ENCODE measurements around the gene SNX20.

Gene SNX20

GRCh38 chr16:50664270-50664669 is 16.8 kb downstream of the SNX20 start:
- DNase-seq, result peak in 1 of 58 donors; percentile 5

DNA sequence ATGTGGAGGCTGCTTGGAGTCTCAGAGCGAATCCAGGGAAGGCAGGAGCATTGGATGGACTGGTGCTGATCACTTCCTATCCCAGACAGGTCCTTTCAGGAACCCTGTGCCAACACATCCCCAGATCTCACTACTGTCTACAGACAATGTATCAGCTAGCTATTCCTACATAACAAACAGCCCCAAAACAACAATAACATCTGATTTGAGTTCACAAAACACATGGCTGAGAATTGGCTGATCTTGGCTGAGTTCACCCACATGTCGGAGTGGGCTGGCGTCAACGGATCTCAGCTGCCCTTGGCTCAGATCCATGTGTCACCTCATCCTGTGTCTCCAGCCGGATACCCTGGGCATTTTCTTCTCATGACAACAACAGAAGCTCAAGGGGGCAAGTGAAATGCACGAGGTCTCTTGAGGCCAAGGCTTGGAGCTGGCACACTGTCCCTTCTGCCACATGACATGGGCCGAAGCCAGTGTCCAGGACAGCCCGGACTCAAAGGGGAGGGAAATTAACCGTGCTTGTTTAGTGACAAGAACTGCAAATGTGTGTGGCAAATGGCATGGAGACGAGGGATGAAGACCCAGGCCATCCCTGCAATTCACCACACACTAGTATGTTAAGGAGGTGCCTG is 18.7 kb downstream of the SNX20 start:
- no peak for DNase-seq

DNA sequence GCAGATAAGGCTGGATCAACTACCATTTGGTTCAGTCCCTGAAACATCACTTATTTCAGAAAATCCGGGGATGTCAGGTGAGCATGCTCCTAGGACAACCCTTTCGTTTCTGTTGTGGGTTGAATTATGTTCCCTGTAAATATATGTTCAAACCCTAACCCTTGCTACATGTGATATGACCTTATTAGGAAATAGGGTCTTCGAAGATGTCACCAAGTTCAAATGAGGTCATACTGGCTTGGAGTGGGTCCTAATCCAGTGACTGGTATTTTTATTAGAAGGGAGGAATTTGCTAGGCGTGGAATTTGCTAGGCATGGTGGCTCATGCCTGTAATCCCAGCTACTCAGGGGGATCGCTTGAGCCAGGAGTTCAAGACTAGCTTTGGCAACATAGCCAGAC is 21.3 kb downstream of the SNX20 start:
- DNase-seq, result no peak

- DNase-seq, result no peak
These were observed 23.9 kb downstream of the SNX20 start for GRCh38 chr16:50657241-50657640.

GRCh38 chr16:50655558-50656055 is 25.5 kb downstream of the SNX20 start:
- DNase-seq, result no peak

DNA sequence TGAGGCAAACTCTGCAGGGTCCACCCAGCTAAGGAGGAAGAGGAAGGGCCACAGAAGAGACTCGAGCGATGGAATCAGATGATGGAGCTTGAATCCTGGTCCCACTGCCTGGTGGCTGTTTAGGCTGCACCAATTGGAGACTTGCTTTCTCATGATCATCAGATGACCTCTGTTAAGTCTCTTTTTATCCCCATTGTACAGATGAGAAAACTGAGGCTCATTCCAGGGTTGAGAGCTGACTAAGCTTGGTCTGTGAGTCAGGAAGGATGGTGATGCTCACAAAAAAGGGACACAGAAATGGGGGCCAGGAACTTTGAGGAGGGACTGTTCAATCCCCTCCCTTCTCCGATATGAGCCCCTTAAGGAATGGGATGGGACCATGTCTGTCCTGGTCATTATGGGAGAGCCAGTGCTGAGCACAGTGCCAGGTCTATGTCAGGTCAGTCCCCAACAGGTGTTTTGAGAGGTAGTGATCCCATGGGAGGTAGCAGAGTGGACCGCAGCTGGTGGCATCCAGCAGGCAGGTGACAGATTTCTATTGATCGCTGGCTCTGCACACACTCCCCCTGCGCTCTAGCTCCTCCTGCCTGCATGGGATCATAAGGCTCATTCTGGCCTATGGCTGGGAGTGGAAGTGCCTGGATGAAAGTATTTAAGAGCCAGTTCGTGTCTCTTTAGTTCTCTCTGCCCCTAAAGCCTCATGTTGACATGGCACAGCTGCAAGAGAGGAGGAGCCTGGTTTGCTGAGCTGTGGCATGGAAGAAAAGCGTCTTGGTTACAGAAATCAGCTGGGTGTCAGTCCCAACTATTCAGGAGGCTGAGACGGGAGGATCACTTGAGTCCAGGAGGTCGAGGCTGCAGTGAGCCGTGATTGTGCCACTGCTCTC is 27.2 kb downstream of the SNX20 start:
- no peak for DNase-seq

GRCh38 chr16:50652836-50653425 is 28.2 kb downstream of the SNX20 start:
- no peak for DNase-seq

GRCh38 chr16:50651835-50652438 is 29.2 kb downstream of the SNX20 start:
- DNase-seq, result no peak

GRCh38 chr16:50646345-50646744 is 34.8 kb downstream of the SNX20 start:
- no peak for DNase-seq

- no peak for DNase-seq
These were observed 35.4 kb downstream of the SNX20 start for GRCh38 chr16:50645563-50646220.

- peak in 27 of 58 donors; percentile 2 to 43 (median 11) for DNase-seq
These were observed 36.4 kb downstream of the SNX20 start for GRCh38 chr16:50644729-50645128.

- DNase-seq, result no peak
These were observed 36.9 kb downstream of the SNX20 start for GRCh38 chr16:50644245-50644644.

DNA sequence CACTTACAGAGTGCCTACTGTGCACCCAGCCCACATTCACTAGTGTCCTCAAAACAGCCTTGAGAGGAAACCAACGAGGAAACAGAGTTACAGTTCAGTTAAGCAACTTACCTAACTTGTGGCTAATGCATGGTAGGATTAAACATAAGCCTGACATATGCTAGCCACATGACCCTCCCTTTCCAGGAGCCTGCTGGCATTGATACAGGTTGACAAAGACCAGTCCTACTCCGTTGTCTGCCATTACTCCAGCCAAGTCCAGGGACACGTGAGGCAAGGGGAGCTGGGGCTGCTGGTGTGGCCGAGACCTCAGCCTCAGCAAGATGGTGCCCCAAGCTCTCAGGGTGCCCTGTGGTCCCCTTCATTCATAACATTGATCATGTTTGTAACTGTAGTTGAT is 37.9 kb downstream of the SNX20 start:
- DNase-seq, result no peak

DNA sequence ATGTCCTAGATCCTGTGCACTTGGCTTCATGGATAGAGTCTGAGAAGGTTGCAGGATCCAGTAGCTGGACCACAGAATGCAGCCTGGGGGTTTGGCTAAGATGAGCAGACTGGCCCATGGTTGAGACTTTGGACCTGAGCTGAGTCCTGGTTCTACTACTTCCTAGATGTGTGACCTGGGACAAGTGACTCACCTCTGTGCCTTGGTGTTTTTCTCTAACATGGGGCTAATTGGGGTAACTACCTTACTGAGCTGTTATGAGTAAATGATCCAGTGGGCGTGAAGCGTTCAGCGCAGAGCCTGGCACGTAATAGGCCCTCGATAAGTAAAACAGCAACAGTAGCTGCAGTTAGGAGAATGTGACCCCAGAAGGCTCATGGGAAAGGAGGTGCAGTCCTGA is 38.8 kb downstream of the SNX20 start:
- no peak for DNase-seq

DNA sequence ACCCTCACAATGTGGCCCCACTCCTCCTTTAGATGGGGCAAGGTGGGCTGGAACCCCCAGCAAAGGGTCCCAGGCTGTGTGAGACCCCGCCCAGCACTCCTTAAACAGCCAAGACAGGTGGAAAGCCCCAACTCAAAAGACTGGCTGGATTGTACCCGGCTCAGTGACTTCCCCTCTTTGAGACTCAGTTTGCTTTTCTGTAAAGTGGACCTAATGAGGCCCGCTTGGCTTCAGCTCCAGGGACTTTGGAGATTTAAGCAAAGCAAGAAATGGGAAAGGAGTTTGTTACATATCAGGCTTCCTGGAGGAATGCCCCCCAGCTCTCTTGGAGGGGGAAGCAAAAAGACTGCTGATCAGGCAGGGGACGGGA is 39.3 kb downstream of the SNX20 start:
- no peak for DNase-seq

GRCh38 chr16:50640919-50641817 is 39.9 kb downstream of the SNX20 start:
- DNase-seq, result no peak

- no peak for DNase-seq
These were observed 40.7 kb downstream of the SNX20 start for GRCh38 chr16:50640391-50640790.

DNA sequence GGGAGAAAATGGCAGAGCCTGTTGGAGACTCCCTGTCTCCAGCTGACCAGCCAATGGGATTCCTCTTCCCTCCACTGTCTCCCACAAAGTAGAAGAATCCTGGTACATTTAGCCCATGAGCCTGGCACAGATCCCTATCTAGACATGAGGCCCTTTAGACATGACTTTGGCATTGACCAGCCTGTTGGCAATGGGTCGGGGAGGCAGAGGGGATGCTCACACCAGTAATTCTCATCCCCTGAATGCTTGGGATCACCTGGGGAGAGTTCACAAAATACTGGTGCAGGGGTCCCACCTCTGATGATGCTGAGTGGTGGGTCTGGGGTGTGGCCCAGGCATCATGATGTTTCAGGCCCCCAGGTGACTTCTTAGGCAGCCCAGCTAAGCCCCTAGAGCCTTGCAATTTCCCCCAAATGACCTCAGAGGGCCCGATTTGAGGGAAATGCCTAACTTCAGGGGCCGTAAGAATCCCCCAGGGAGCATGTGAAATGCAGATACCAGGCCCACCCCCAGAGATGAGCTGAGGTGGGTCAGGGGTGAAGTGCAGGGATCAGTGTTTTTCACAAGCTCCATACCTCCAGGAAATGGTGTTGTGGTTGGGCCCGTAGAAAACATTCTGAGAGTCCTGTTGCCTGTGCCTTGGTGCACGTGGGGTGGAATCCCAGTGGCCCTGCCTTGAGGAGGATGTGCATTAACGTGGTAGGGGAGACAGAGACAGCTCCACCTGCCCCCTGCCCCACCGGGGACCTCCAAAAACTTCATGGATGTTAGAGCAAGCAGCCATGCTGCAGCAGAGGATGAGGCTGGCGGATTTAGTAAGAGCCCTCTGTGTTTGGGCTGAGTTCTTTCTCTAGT is 42.1 kb downstream of the SNX20 start:
- DNase-seq, result no peak

Data from anterior cingulate cortex (tissue), 58 donors.